Measurements from ENCODE around the gene EN1. TPM values are rescaled to one million over a fixed set of nuclear protein-coding genes. Genes with fewer than 3 reads are reported as not detected.

Gene EN1
- total RNA-seq, 1 experiment from 2014 or later, result not detected

DNA sequence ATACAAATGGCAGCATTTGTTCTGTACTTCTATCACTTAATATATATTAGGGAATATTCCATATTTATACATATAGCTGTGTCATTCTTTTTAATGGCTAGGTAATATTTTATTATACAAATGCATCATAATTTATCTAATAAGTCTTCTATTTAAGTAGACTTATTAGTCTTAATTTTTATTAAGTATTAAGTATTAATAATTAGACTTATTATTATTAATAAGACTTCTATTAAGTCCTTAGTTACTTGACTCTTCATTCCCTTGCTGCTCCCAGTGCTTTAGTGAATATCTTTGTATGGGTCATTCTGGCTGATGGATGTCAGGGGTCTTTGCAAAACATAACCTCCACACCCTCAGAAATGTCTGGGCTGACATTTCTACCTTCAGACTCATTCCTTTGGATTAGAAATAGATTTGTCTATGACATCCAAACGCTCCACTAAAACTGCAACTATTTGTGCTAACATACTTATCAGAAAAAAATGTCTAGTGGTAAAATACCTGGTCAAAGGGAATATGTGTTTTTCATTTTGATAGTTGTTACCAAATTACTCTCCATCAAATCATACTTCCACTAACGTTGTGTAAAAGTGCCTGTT, 35.8 kb downstream of the EN1 start:
- intact Hi-C loops (cut with micrococcal nuclease; ENCODE audit: unreplicated experiment), result no loop called here
- no peaks in the 10 kb centered on the region for H3K79me2 ChIP-seq (ENCODE audit: low read depth)
- no peaks in the 10 kb centered on the region for H3K4me1 ChIP-seq (replicated peaks; ENCODE audit: insufficient read depth)
- peaks cover 32% of the 10 kb centered on the region for H3K27me3 ChIP-seq (ENCODE audit: insufficient read depth, low read depth)
- H3K4me3 ChIP-seq, result no peak overlapping the region
- no peaks in the 10 kb centered on the region for H3F3A ChIP-seq (ENCODE audit: insufficient read depth, low read depth)
- TF ChIP-seq EZH2 (IDR thresholded peaks at IDR 0.05; ENCODE audit: low read depth), result no peak
- TF ChIP-seq, protein P1, sequence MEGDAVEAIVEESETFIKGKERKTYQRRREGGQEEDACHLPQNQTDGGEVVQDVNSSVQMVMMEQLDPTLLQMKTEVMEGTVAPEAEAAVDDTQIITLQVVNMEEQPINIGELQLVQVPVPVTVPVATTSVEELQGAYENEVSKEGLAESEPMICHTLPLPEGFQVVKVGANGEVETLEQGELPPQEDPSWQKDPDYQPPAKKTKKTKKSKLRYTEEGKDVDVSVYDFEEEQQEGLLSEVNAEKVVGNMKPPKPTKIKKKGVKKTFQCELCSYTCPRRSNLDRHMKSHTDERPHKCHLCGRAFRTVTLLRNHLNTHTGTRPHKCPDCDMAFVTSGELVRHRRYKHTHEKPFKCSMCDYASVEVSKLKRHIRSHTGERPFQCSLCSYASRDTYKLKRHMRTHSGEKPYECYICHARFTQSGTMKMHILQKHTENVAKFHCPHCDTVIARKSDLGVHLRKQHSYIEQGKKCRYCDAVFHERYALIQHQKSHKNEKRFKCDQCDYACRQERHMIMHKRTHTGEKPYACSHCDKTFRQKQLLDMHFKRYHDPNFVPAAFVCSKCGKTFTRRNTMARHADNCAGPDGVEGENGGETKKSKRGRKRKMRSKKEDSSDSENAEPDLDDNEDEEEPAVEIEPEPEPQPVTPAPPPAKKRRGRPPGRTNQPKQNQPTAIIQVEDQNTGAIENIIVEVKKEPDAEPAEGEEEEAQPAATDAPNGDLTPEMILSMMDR (conservative IDR thresholded peaks at IDR 0.05), result no peak
- no TSS peak for BruUV-seq (replicated peaks)
- no peaks in the 10 kb centered on the region for H4K20me1 ChIP-seq (ENCODE audit: insufficient read depth)
- no peaks in the 10 kb centered on the region for H3K36me3 ChIP-seq (ENCODE audit: low read depth)
- H2AFZ ChIP-seq, result no peak overlapping the region
- POLR2A ChIA-PET (ENCODE audit: unreplicated experiment), result no interaction called here
- CTCF ChIA-PET, result no interaction called here
- no peak overlapping the region for H3K4me2 ChIP-seq
- H3K27ac ChIP-seq, result no peak overlapping the region
- no peak for DNase-seq
- no peaks in the 10 kb centered on the region for H3K9me3 ChIP-seq (ENCODE audit: insufficient read depth, low read depth)
- H3K9me2 ChIP-seq (ENCODE audit: insufficient read depth), result no peaks in the 10 kb centered on the region

DNA sequence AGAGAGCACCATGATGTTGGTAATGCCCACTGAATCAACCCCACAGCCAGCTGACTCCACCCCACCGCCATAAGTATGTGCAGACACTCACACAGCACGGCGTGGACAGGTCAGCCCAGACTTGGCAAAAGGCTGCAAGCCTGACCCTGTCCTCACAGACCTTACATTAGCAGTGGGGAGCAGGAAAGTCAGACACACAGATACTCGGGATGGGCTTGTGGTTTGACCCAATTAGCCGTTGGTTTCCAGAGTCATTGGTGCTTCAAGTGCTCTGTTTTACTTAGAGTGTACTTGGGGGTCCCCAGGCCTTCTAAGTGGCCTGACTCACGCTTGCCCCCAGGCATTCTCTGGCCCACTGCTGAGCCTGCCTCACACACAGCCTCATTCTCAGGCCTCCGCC, 36.7 kb downstream of the EN1 start:
- Histone ChIP-seq H3F3A (ENCODE audit: insufficient read depth, low read depth) (no peaks in the 10 kb centered on the region), H3K9me3 (ENCODE audit: insufficient read depth, low read depth) (no peaks in the 10 kb centered on the region), H3K36me3 (ENCODE audit: low read depth) (no peaks in the 10 kb centered on the region), H3K4me2 (no peak overlapping the region), H3K79me2 (ENCODE audit: low read depth) (no peaks in the 10 kb centered on the region), H2AFZ (no peak overlapping the region), H3K9me2 (ENCODE audit: insufficient read depth) (no peaks in the 10 kb centered on the region), H3K27ac (no peak overlapping the region), H4K20me1 (ENCODE audit: insufficient read depth) (no peaks in the 10 kb centered on the region), H3K4me3 (no peak overlapping the region), H3K4me1 (replicated peaks; ENCODE audit: insufficient read depth) (no peaks in the 10 kb centered on the region), H3K27me3 (ENCODE audit: insufficient read depth, low read depth) (peaks cover 25% of the 10 kb centered on the region)
- TF ChIP-seq, protein P1 (conservative IDR thresholded peaks at IDR 0.05), result no peak
- no peak for TF ChIP-seq EZH2 (IDR thresholded peaks at IDR 0.05; ENCODE audit: low read depth)
- CTCF ChIA-PET, result no interaction called here
- no TSS peak for BruUV-seq (replicated peaks)
- DNase-seq, result no peak
- intact Hi-C loops (cut with micrococcal nuclease; ENCODE audit: unreplicated experiment), result no loop called here
- POLR2A ChIA-PET (ENCODE audit: unreplicated experiment), result no interaction called here

DNA sequence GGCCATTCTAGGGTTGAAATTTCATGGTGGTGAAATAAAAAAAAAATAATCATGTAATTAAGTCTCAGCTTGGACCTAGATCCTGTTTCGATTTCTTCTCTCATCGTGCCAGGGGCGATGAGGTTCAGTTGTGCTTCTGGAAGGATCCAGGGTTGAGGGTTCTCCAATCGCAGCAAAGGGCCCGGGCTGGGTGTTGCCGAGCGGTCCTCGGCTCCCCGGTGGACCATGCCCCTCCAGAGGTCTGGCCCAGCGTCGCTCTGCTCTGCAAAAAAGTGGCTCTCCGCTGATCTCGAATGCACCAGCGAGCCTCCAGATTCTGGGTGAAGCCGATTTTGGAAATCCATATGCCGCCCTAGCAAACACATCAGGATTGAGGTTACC, 39.0 kb downstream of the EN1 start:
- H3K9me2 ChIP-seq (ENCODE audit: insufficient read depth), result no peaks in the 10 kb centered on the region
- intact Hi-C loops (cut with micrococcal nuclease; ENCODE audit: unreplicated experiment), result no loop called here
- ChIA-PET POLR2A (ENCODE audit: unreplicated experiment) (no interaction called here), CTCF (no interaction called here)
- no peaks in the 10 kb centered on the region for H3K36me3 ChIP-seq (ENCODE audit: low read depth)
- no peak overlapping the region for H3K4me3 ChIP-seq
- no peaks in the 10 kb centered on the region for H4K20me1 ChIP-seq (ENCODE audit: insufficient read depth)
- H3K4me2 ChIP-seq, result no peak overlapping the region
- H3K4me1 ChIP-seq (replicated peaks; ENCODE audit: insufficient read depth), result no peaks in the 10 kb centered on the region
- TF ChIP-seq, protein P1 (conservative IDR thresholded peaks at IDR 0.05), result no peak
- no peak for TF ChIP-seq EZH2 (IDR thresholded peaks at IDR 0.05; ENCODE audit: low read depth)
- no peak for DNase-seq
- no peaks in the 10 kb centered on the region for H3F3A ChIP-seq (ENCODE audit: insufficient read depth, low read depth)
- H3K27me3 ChIP-seq (ENCODE audit: insufficient read depth, low read depth), result peaks cover 19% of the 10 kb centered on the region; the same call in 1 of the 2 replicates
- no TSS peak for BruUV-seq (replicated peaks)
- no peak overlapping the region for H3K27ac ChIP-seq
- no peaks in the 10 kb centered on the region for H3K9me3 ChIP-seq (ENCODE audit: insufficient read depth, low read depth)
- no peaks in the 10 kb centered on the region for H3K79me2 ChIP-seq (ENCODE audit: low read depth)
- H2AFZ ChIP-seq, result no peak overlapping the region

Measured in PC-9 (cell line).